ENCODE data around the gene ISYNA1.

The ISYNA1 gene

GRCh38 chr19:18426416-18426767 lies 11.5 kb downstream of the ISYNA1 start:
- H3K27me3 ChIP-seq (ENCODE audit: control insufficient read depth, low read length) = no peaks in the 10 kb centered on the region
- H3K36me3 ChIP-seq (ENCODE audit: control insufficient read depth, low read length) = peaks cover 55% of the 10 kb centered on the region
- TF ChIP-seq EZH2phosphoT487 (IDR thresholded peaks at IDR 0.05; ENCODE audit: borderline replicate concordance, low read length) (no peak), CTCF (IDR thresholded peaks at IDR 0.05; ENCODE audit: low read depth, low read length, poor library complexity, severe bottlenecking) (no peak)
- H3K79me2 ChIP-seq (ENCODE audit: control insufficient read depth, low read length) = peaks cover 77% of the 10 kb centered on the region
- H3F3A ChIP-seq (ENCODE audit: control insufficient read depth, insufficient read depth) = peaks cover 25% of the 10 kb centered on the region
- peak overlapping the region; percentile 79 for H3K4me2 ChIP-seq (ENCODE audit: low read length)
- H3K4me1 ChIP-seq (ENCODE audit: control insufficient read depth, low read length) = peaks cover 96% of the 10 kb centered on the region
- H3K4me3 ChIP-seq (ENCODE audit: low read length) = peak overlapping the region; percentile 90; the same call in 1 of the 2 replicates
- H3K9me2 ChIP-seq (replicated peaks; ENCODE audit: control insufficient read depth, low read length) = no peaks in the 10 kb centered on the region
- peak overlapping the region; percentile 87 for H3K27ac ChIP-seq (ENCODE audit: low read depth, low read length)
- H3K9me3 ChIP-seq (ENCODE audit: control insufficient read depth, insufficient read depth, low read length) = no peaks in the 10 kb centered on the region
- H4K20me1 ChIP-seq (ENCODE audit: control insufficient read depth, insufficient read depth, low read depth, low read length) = peaks cover 20% of the 10 kb centered on the region; the same call in 1 of the 2 replicates

- peaks cover 27% of the 10 kb centered on the region for H3F3A ChIP-seq (ENCODE audit: control insufficient read depth, insufficient read depth)
- no peak for TF ChIP-seq EZH2phosphoT487 (IDR thresholded peaks at IDR 0.05; ENCODE audit: borderline replicate concordance, low read length)
- TF ChIP-seq CTCF (IDR thresholded peaks at IDR 0.05; ENCODE audit: low read depth, low read length, poor library complexity, severe bottlenecking) = peak; percentile 29
- peak overlapping the region; percentile 79 for H3K4me2 ChIP-seq (ENCODE audit: low read length)
- H3K4me3 ChIP-seq (ENCODE audit: low read length) = peak overlapping the region; percentile 90
- peaks cover 100% of the 10 kb centered on the region for H3K4me1 ChIP-seq (ENCODE audit: control insufficient read depth, low read length)
- H3K79me2 ChIP-seq (ENCODE audit: control insufficient read depth, low read length) = peaks cover 83% of the 10 kb centered on the region
- peak overlapping the region; percentile 87 for H3K27ac ChIP-seq (ENCODE audit: low read depth, low read length)
- H4K20me1 ChIP-seq (ENCODE audit: control insufficient read depth, insufficient read depth, low read depth, low read length) = peaks cover 20% of the 10 kb centered on the region; the same call in 1 of the 2 replicates
- H3K9me3 ChIP-seq (ENCODE audit: control insufficient read depth, insufficient read depth, low read length) = no peaks in the 10 kb centered on the region
- no peaks in the 10 kb centered on the region for H3K9me2 ChIP-seq (replicated peaks; ENCODE audit: control insufficient read depth, low read length)
- H3K36me3 ChIP-seq (ENCODE audit: control insufficient read depth, low read length) = peaks cover 53% of the 10 kb centered on the region
- H3K27me3 ChIP-seq (ENCODE audit: control insufficient read depth, low read length) = no peaks in the 10 kb centered on the region
Measured at GRCh38 chr19:18425515-18426415, 12.2 kb downstream of the ISYNA1 start.

- Histone ChIP-seq H3K4me3 (ENCODE audit: low read length) (peak overlapping the region; percentile 90), H3K9me3 (ENCODE audit: control insufficient read depth, insufficient read depth, low read length) (no peaks in the 10 kb centered on the region), H3K79me2 (ENCODE audit: control insufficient read depth, low read length) (peaks cover 85% of the 10 kb centered on the region), H4K20me1 (ENCODE audit: control insufficient read depth, insufficient read depth, low read depth, low read length) (peaks cover 20% of the 10 kb centered on the region; the same call in 1 of the 2 replicates), H3K9me2 (replicated peaks; ENCODE audit: control insufficient read depth, low read length) (no peaks in the 10 kb centered on the region), H3K27ac (ENCODE audit: low read depth, low read length) (peak overlapping the region; percentile 87), H3F3A (ENCODE audit: control insufficient read depth, insufficient read depth) (peaks cover 27% of the 10 kb centered on the region), H3K27me3 (ENCODE audit: control insufficient read depth, low read length) (no peaks in the 10 kb centered on the region), H3K4me2 (ENCODE audit: low read length) (peak overlapping the region; percentile 79), H3K4me1 (ENCODE audit: control insufficient read depth, low read length) (peaks cover 95% of the 10 kb centered on the region), H3K36me3 (ENCODE audit: control insufficient read depth, low read length) (peaks cover 49% of the 10 kb centered on the region)
- TF ChIP-seq CTCF (IDR thresholded peaks at IDR 0.05; ENCODE audit: low read depth, low read length, poor library complexity, severe bottlenecking) = no peak
- TF ChIP-seq EZH2phosphoT487 (IDR thresholded peaks at IDR 0.05; ENCODE audit: borderline replicate concordance, low read length) = no peak
Measured at GRCh38 chr19:18424890-18425514, 12.9 kb downstream of the ISYNA1 start.

Data from DOHH2 (cell line).